Gastroesophageal sphincter (tissue), 4 donors: ENCODE measurements around the gene KLF13. TPM values are rescaled to one million over a fixed set of nuclear protein-coding genes. Genes with fewer than 3 reads are reported as not detected.

Experiments used
- ATAC-seq: fragments of 150-250 bp; one replicate; pipeline ENCODE4 v1.9.1; 2016; ENCODE audit warnings: mild to moderate bottlenecking, moderate library complexity
- H3K27ac ChIP-seq, 4 donors: fragments of 200-600 bp; sonication (generic) in 3 of 4; 1 replicate in 3 of 4; 2 replicates in 1 of 4; pipeline ENCODE4 v1.5.1; 2016 to 2019
- H3K27me3 ChIP-seq: fragments of 200-600 bp; sonication (generic); one replicate; pipeline ENCODE4 v1.5.1; 2019
- H3K36me3 ChIP-seq, 2 donors: fragments of 200-600 bp; sonication (generic); one replicate each; pipeline ENCODE4 v1.5.1; 2019; ENCODE audit warnings: control low read depth in 1 of 2
- H3K4me1 ChIP-seq, 3 donors: fragments of 200-600 bp; sonication (generic); 1 replicate in 2 of 3; 2 replicates in 1 of 3; pipeline ENCODE4 v1.5.1; 2016 to 2019; ENCODE audit warnings: control low read depth in 2 of 3
- H3K4me3 ChIP-seq, 2 donors: fragments of 200-600 bp; sonication (generic); one replicate each; pipeline ENCODE4 v1.5.1; 2019; ENCODE audit warnings: mild to moderate bottlenecking in 1 of 2, moderate library complexity in 1 of 2
- H3K9me3 ChIP-seq, 3 donors: fragments of 200-600 bp; sonication (generic); one replicate each; pipeline ENCODE4 v1.5.1; 2017 to 2019; ENCODE audit warnings: control low read depth in 2 of 3
- CTCF ChIP-seq, 4 experiments: fragments of 200-600 bp in 2 of 4; fragments of 450-650 bp in 2 of 4; sonication (generic) in 1 of 4; IDR thresholded peaks; one replicate each; pipeline ENCODE4 v1.5.1; 2017 to 2019; ENCODE audit warnings: antibody characterized with exemption in 4 of 4, mild to moderate bottlenecking in 2 of 4, moderate library complexity in 2 of 4
- EP300 ChIP-seq: sonication (generic); formaldehyde crosslinking; IDR thresholded peaks from one replicate; pipeline ENCODE4 v1.6.1; 2017; ENCODE audit warnings: antibody characterized with exemption, mild to moderate bottlenecking
- POLR2A ChIP-seq, 2 donors: fragments of 450-650 bp; IDR thresholded peaks; one replicate each; pipeline ENCODE4 v1.6.1; 2017; ENCODE audit warnings: antibody characterized with exemption in 2 of 2, mild to moderate bottlenecking in 2 of 2, moderate library complexity in 1 of 2
- POLR2AphosphoS5 ChIP-seq: sonication (generic); formaldehyde crosslinking; IDR thresholded peaks from one replicate; pipeline ENCODE4 v1.6.1; 2017; ENCODE audit warnings: antibody characterized with exemption
- WGBS, 2 donors: methylation state at CpG; one replicate each; pipeline ENCODE4 v1.1.5; 2018; ENCODE audit warnings: low coverage in 1 of 2; 5-methylcytosine and 5-hydroxymethylcytosine counted together
- total RNA-seq, 4 donors: library from RNA; depleted of rRNA; stranded (reverse); fragments of >200 nt; gene quantifications; one replicate each; pipeline ENCODE4 v1.1.0, GENCODE V29; 2016

The KLF13 gene
- total RNA-seq, 4 donors from 2014 or later, result 49.7 to 106 (median 76.1) TPM

GRCh38 chr15:31365032-31365654 lies 38.5 kb downstream of the KLF13 start:
- TF ChIP-seq CTCF (IDR thresholded peaks at IDR 0.05) (no peak), POLR2A (IDR thresholded peaks at IDR 0.05) (no peak), EP300 (no peak), POLR2AphosphoS5 (no peak)
- 88 to 100% methylated on average over 1 to 3 of the region's 10 CpGs for WGBS, 2 donors
- Histone ChIP-seq H3K4me3 (peak overlapping the region in 1 of 2 donors; percentile 52), H3K27me3 (no peaks in the 10 kb centered on the region), H3K27ac (peak overlapping the region; percentile 70 to 96 (median 94)), H3K36me3 (no peaks in the 10 kb centered on the region), H3K4me1 (peaks cover 16 to 97% (median 60%) of the 10 kb centered on the region in 3 donors), H3K9me3 (no peaks in the 10 kb centered on the region)
- no peak for ATAC-seq

DNA sequence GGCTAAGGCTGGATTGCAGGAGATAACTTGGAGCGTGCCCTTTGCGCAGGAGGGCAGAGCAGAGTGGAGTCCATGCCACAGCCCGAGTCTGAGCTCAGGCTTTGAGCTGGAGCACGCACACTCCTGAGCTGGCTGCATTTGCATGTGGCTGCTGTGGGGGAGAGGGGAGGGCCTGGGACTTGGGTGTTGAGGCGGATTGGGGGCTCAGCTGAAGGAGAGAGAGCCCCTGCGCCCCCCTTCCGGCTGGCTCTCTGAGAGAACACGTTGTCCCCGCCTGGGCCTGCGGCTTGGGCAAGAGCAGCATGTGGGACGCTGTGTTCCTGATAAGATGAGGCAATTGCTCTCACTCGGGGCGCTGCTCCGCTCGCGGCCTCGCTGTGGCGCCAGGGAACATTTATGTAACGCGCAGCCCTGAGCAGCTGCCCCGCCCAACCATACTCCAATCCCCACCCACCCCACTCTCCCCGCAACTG lies 39.1 kb downstream of the KLF13 start:
- Histone ChIP-seq H3K4me1 (peaks cover 16 to 97% (median 55%) of the 10 kb centered on the region in 3 donors), H3K36me3 (no peaks in the 10 kb centered on the region), H3K9me3 (no peaks in the 10 kb centered on the region), H3K27me3 (no peaks in the 10 kb centered on the region), H3K4me3 (peak overlapping the region; percentile 35 to 52), H3K27ac (peak overlapping the region; percentile 92 to 96 (median 94))
- no CpG with 5 or more reads among the region's 22 CpGs for WGBS, 2 donors
- ATAC-seq, result peak; percentile 93
- TF ChIP-seq EP300, result peak; percentile 100
- peak; percentile 32 to 34 for TF ChIP-seq POLR2A (IDR thresholded peaks at IDR 0.05)
- peak in 3 of 4 experiments; percentile 40 to 61 (median 51) for TF ChIP-seq CTCF (IDR thresholded peaks at IDR 0.05)
- peak; percentile 100 for TF ChIP-seq POLR2AphosphoS5

GRCh38 chr15:31366169-31366734 lies 39.6 kb downstream of the KLF13 start:
- Histone ChIP-seq H3K36me3 (no peaks in the 10 kb centered on the region), H3K9me3 (no peaks in the 10 kb centered on the region), H3K4me1 (peaks cover 16 to 97% (median 49%) of the 10 kb centered on the region in 3 donors), H3K27me3 (no peaks in the 10 kb centered on the region), H3K4me3 (peak overlapping the region; percentile 35 to 52), H3K27ac (peak overlapping the region; percentile 92 to 96 (median 94))
- 20% methylated on average over 1 of the region's 7 CpGs; no CpG with 5 or more reads in 1 of the 2 donors for WGBS, 2 donors
- ATAC-seq, result peak; percentile 62
- TF ChIP-seq EP300, result no peak
- no peak for TF ChIP-seq POLR2AphosphoS5
- TF ChIP-seq CTCF (IDR thresholded peaks at IDR 0.05), result peak in 3 of 4 experiments; percentile 34 to 54 (median 46)

DNA sequence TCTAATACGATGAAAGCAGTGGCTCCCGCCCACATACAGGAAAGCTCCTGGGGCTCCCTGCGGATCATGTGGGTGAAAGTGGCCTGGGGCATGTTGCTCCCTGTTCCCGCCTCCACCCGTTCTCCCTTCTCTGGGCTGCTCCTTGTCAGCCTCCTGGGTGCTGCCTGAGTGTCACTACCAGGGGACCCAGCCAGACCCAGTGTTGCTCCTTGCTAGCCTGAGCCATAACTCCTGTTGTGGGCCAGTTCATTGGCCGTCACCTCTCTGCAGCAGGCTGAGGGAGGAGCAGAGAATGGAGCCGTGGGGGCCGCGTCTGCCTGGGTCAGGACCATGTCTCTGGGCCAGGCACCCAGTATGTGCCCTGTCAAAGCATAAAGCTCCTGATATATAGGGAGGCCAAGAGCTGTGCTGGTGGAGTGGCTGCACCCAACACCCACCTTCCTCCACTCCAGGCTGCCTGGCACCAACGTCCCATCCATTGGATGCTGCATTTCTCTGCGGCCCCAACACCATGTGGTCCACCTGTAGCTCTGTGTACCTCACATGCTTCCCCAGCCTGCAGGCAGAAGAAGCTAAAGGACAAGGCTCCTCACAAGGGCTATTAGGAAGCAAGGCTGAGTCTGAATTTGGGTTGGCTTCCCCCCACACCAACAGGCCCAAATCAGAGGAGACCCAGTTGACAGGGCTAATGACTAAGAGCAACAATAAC lies 40.5 kb downstream of the KLF13 start:
- Histone ChIP-seq H3K27ac (peak overlapping the region; percentile 92 to 96 (median 94)), H3K9me3 (no peaks in the 10 kb centered on the region), H3K4me1 (peaks cover 16 to 97% (median 49%) of the 10 kb centered on the region in 3 donors), H3K4me3 (peak overlapping the region in 1 of 2 donors; percentile 52), H3K36me3 (peaks cover 0 to 8% of the 10 kb centered on the region in 2 donors), H3K27me3 (no peaks in the 10 kb centered on the region)
- TF ChIP-seq EP300 (no peak), POLR2AphosphoS5 (no peak), POLR2A (IDR thresholded peaks at IDR 0.05) (no peak), CTCF (IDR thresholded peaks at IDR 0.05) (no peak)
- ATAC-seq, result no peak
- WGBS, 2 donors, result 47% methylated on average over 3 of the region's 11 CpGs; no CpG with 5 or more reads in 1 of the 2 donors
